Measurements from ENCODE around the gene PRRG2. TPM values are rescaled to one million over a fixed set of nuclear protein-coding genes. Genes with fewer than 3 reads are reported as not detected.

The PRRG2 gene
- total RNA-seq, 1 experiment from 2014 or later, result 4.7 TPM

DNA sequence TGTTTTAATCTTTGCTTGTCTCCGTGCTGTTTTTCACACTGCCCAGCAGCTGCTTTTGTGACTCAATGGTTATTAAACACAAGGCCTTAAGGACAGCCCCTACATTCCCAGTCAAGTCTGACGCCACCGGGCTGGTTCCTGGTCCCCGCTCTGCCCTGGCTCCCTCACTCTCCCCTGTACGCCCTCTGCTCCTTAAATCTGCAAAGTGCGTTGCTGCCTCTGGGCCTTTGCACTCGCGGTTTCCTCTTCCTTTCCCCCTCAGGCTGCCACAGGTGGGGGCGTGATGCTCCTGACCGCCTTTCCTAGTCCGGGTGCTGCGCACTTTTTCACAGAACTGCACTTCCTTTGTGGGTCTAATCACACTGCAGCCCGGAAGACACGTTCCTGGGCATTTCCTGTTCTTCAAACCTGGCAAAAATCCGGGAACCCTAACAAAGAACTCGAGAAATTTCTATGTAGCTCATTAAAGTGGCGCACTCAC is 26.4 kb upstream of the PRRG2 start:
- POLR2A ChIA-PET, result interaction anchor here (0.6 to 2.0 kb wide), 3 partner anchors 15 to 103 kb away, joined by 3 to 10 read pairs (median 3); partner anchors contain the start of genes NOSIP and PIH1D1
- BruUV-seq (replicated peaks), result no TSS peak
- Mint-ChIP-seq H3K36me3 (ENCODE audit: insufficient read depth, unreplicated experiment) (peaks cover 38% of the 10 kb centered on the region), H3K9me3 (ENCODE audit: unreplicated experiment) (no peaks in the 10 kb centered on the region), H3K27ac (ENCODE audit: low read depth, unreplicated experiment) (no peak overlapping the region), H3K27me3 (ENCODE audit: insufficient read depth, unreplicated experiment) (no peaks in the 10 kb centered on the region), H3K4me1 (ENCODE audit: insufficient read depth, unreplicated experiment) (peaks cover 12% of the 10 kb centered on the region), H3K4me3 (ENCODE audit: unreplicated experiment) (no peak overlapping the region)
- CTCF ChIA-PET, result interaction anchor here (0.6 to 7.3 kb wide), 4 partner anchors 8 to 164 kb away, joined by 3 to 89 read pairs (median 17); no protein-coding TSS in a partner anchor
- TF ChIP-seq, protein P1, sequence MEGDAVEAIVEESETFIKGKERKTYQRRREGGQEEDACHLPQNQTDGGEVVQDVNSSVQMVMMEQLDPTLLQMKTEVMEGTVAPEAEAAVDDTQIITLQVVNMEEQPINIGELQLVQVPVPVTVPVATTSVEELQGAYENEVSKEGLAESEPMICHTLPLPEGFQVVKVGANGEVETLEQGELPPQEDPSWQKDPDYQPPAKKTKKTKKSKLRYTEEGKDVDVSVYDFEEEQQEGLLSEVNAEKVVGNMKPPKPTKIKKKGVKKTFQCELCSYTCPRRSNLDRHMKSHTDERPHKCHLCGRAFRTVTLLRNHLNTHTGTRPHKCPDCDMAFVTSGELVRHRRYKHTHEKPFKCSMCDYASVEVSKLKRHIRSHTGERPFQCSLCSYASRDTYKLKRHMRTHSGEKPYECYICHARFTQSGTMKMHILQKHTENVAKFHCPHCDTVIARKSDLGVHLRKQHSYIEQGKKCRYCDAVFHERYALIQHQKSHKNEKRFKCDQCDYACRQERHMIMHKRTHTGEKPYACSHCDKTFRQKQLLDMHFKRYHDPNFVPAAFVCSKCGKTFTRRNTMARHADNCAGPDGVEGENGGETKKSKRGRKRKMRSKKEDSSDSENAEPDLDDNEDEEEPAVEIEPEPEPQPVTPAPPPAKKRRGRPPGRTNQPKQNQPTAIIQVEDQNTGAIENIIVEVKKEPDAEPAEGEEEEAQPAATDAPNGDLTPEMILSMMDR (IDR thresholded peaks at IDR 0.05; ENCODE audit: unreplicated experiment), result no peak
- intact Hi-C loops (cut with micrococcal nuclease), result no loop called here
- no peak for DNase-seq (ENCODE audit: unreplicated experiment)

DNA sequence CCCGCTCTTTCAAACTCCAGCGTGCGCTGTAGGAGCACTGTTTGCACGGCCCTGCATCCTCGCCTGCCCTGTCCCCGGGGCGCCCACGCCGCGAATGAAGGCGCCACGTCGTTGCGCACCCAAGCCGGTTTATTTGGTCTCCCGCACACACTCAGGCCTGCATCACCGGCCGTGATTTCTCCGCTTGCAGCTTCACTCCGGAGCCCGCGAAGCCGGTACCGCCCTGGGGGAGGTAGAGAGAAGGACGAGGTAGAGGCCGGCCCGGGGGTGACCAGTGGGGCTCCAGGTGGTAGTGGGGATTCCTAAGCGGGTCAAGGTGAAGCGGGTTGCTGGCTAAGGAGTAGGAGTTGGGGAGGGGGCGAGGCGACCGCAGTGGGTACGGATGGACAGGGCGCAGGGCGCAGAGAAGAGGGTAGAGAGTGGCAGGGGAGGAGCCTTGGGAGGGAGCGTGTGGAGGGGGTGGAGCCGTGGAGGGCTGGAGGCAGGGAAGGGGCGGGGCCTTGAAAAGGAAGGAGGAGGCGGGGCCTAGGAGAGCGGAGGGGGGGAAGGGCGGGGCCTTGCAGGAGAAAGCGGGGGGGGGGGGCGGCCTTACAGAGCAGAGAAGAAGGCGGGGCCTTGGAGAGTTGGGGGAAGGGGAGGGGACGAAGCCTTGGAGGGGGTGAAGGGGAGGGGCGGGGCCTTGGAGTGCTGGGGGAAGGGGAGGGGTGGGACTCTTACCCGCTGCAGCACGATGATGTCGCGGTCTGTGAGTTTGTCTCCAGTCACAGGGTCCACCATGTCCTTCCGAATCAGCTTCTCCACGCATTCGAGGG is 25.3 kb upstream of the PRRG2 start:
- ChIA-PET POLR2A (no interaction called here), CTCF (interaction anchor here (7.3 kb wide), 1 partner anchor 15 kb away, joined by 89 read pairs; no protein-coding TSS in a partner anchor)
- TF ChIP-seq, protein P1 (IDR thresholded peaks at IDR 0.05; ENCODE audit: unreplicated experiment), result no peak
- Mint-ChIP-seq H3K4me3 (ENCODE audit: unreplicated experiment) (no peak overlapping the region), H3K36me3 (ENCODE audit: insufficient read depth, unreplicated experiment) (peaks cover 45% of the 10 kb centered on the region), H3K27ac (ENCODE audit: low read depth, unreplicated experiment) (no peak overlapping the region), H3K9me3 (ENCODE audit: unreplicated experiment) (no peaks in the 10 kb centered on the region), H3K27me3 (ENCODE audit: insufficient read depth, unreplicated experiment) (no peaks in the 10 kb centered on the region), H3K4me1 (ENCODE audit: insufficient read depth, unreplicated experiment) (peaks cover 12% of the 10 kb centered on the region)
- no peak for DNase-seq (ENCODE audit: unreplicated experiment)
- no TSS peak for BruUV-seq (replicated peaks)
- intact Hi-C loops (cut with micrococcal nuclease), result no loop called here

DNA sequence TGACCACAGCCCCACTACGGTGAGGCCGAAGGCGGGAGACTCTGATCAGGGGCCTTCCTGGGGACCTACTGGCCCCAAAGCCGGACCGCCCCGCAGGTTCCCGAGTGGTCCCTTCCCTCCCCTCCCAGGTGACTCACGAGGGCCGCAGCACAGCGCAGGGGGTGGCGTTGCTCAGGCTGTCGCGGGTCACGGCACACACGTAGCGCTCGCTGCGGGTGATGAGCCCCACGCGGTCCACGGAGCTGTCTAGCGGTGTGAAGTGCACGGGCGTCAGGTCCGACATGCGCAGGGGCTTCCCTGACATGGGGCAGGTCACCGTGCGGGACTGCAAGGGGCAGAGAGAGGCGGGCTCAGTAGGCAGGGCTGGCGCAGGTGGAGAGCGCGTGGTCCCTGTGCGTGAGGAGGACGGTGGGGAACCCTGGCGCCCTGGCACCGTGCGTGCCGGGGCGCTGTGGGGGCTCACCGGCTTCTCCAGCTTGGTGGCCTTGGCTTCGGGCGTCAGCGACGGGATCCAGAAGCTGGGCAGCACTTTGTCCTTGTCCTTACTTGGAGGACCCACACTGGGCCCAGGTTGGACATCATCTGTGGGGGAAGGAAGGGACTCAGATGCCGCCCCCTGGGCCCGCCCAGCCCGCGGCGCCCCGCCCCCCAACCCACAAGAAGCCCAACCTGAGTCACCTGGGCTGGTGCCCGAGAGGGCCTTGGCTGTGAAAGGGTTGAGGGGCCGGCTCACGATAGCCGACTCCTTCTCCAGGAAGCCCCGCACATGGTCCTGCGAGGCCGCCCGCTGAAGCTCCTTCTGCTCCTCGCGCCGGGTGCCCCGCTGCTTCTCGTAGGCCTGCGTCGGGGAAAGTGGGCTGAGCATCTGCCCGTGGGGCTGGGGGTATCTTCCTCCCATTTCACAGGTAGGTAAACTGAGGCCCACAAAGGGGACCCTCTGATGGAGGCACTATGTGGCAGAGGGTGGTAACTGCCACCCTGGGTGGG is 24.4 kb upstream of the PRRG2 start:
- ChIA-PET POLR2A (interaction anchor here (0.5 to 0.6 kb wide), 2 partner anchors 23 to 143 kb away, joined by 3 read pairs; no protein-coding TSS in a partner anchor), CTCF (interaction anchor here (0.5 to 7.3 kb wide), 3 partner anchors 9 to 104 kb away, joined by 3 to 89 read pairs (median 29); no protein-coding TSS in a partner anchor)
- Mint-ChIP-seq H3K4me3 (ENCODE audit: unreplicated experiment) (no peak overlapping the region), H3K9me3 (ENCODE audit: unreplicated experiment) (no peaks in the 10 kb centered on the region), H3K4me1 (ENCODE audit: insufficient read depth, unreplicated experiment) (peaks cover 12% of the 10 kb centered on the region), H3K27ac (ENCODE audit: low read depth, unreplicated experiment) (no peak overlapping the region), H3K27me3 (ENCODE audit: insufficient read depth, unreplicated experiment) (no peaks in the 10 kb centered on the region), H3K36me3 (ENCODE audit: insufficient read depth, unreplicated experiment) (peaks cover 45% of the 10 kb centered on the region)
- BruUV-seq (replicated peaks), result TSS peak; percentile 30
- intact Hi-C loops (cut with micrococcal nuclease), result no loop called here
- DNase-seq (ENCODE audit: unreplicated experiment), result no peak
- TF ChIP-seq, protein P1 (IDR thresholded peaks at IDR 0.05; ENCODE audit: unreplicated experiment), result no peak
